GM19238 (cell line): ENCODE results near the gene ROM1.
A peak's percentile ranks its signal among the peaks of the same experiment; 100 is the strongest.
"Not testable (repeated sequence)": the region's sequence is repeated elsewhere in the genome, so short reads cannot be mapped to it uniquely, and the experiment has no call there.

Experiments
- DNase-seq: peaks from one replicate; pipeline ENCODE4 v3.0.0; 2011; ENCODE audit warnings: low spot score; ENCODE audit not compliant: insufficient read length

The ROM1 gene

GRCh38 chr11:62612366-62613290 is at the start of gene ROM1, which contains the start of gene EML3:
TSS of gene ROM1 (plus strand) at chr11:62613257. CDS start at chr11:62613282, 25 bp downstream.
TSS of gene EML3 (minus strand) at chr11:62612775. CDS start at chr11:62612457, 318 bp downstream.
- DNase-seq: peak; percentile 95

GRCh38 chr11:62565100-62565802 is 47.8 kb upstream of the ROM1 start:
- no peak for DNase-seq

- DNase-seq: no peak
These were observed 46.8 kb upstream of the ROM1 start for GRCh38 chr11:62566247-62566646.

GRCh38 chr11:62567018-62567633 is 45.9 kb upstream of the ROM1 start:
- DNase-seq: no peak

- DNase-seq: no peak
These were observed 43.4 kb upstream of the ROM1 start for GRCh38 chr11:62569611-62570010.

GRCh38 chr11:62570903-62571302 is 42.2 kb upstream of the ROM1 start:
- not testable (repeated sequence) for DNase-seq

- DNase-seq: not testable (repeated sequence)
These were observed 41.6 kb upstream of the ROM1 start for GRCh38 chr11:62571493-62571892.

GRCh38 chr11:62572431-62572830 is 40.6 kb upstream of the ROM1 start:
- no peak for DNase-seq

GRCh38 chr11:62573006-62573591 is 40.0 kb upstream of the ROM1 start:
- no peak for DNase-seq

GRCh38 chr11:62573592-62574362 is 39.3 kb upstream of the ROM1 start, which contains the start of gene EEF1G:
TSS of gene EEF1G (minus strand) at chr11:62573891. CDS start at chr11:62573842, 49 bp downstream.
- peak; percentile 97 for DNase-seq

- DNase-seq: no peak
These were observed 38.5 kb upstream of the ROM1 start for GRCh38 chr11:62574363-62575071.

- DNase-seq: no peak
These were observed 37.9 kb upstream of the ROM1 start for GRCh38 chr11:62575156-62575555.

GRCh38 chr11:62575837-62576236 is 37.2 kb upstream of the ROM1 start:
- DNase-seq: no peak

GRCh38 chr11:62577046-62577714 is 35.9 kb upstream of the ROM1 start:
- DNase-seq: no peak

- DNase-seq: no peak
These were observed 34.5 kb upstream of the ROM1 start for GRCh38 chr11:62578541-62578940.

- no peak for DNase-seq
These were observed 33.8 kb upstream of the ROM1 start for GRCh38 chr11:62579252-62579651.

GRCh38 chr11:62580959-62581715 is 31.9 kb upstream of the ROM1 start:
- no peak for DNase-seq

GRCh38 chr11:62581735-62582134 is 31.3 kb upstream of the ROM1 start:
- not testable (repeated sequence) for DNase-seq

GRCh38 chr11:62585356-62585755 is 27.7 kb upstream of the ROM1 start:
- not testable (repeated sequence) for DNase-seq
